ENCODE measurements around the gene FAM174A. TPM values are rescaled to one million over a fixed set of nuclear protein-coding genes. Genes with fewer than 3 reads are reported as not detected.

FAM174A gene
- total RNA-seq, 3 donors from 2014 or later = 22.3 to 39.5 (median 32.3) TPM

DNA sequence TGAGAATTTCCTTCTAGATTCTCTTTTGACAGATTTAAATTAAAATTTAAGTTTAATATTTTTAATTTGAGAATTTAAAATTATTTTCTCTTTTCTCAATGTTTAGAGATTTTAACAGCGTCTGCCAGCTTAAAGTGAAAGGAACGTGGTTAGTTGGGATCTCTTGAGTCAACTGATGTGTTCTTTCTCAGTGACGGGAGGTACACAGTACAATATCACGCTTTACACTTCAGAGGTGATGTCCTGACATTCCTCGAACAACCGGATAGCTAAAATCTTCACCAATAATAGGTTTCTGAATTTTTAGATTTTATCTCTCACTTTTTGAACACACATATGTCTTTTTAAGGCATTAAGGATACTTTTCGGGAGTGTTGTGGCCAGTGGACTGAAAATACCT, 81.1 kb downstream of the FAM174A start:
- intact Hi-C loops (cut with DNase I; ENCODE audit: low total_unique reads) = no loop called here
- Histone ChIP-seq H3K27ac (no peak overlapping the region), H3K4me3 (no peak overlapping the region), H3K36me3 (no peaks in the 10 kb centered on the region), H3K9me3 (no peaks in the 10 kb centered on the region), H3K27me3 (no peaks in the 10 kb centered on the region), H3K4me1 (no peaks in the 10 kb centered on the region)
- TF ChIP-seq, protein P1, sequence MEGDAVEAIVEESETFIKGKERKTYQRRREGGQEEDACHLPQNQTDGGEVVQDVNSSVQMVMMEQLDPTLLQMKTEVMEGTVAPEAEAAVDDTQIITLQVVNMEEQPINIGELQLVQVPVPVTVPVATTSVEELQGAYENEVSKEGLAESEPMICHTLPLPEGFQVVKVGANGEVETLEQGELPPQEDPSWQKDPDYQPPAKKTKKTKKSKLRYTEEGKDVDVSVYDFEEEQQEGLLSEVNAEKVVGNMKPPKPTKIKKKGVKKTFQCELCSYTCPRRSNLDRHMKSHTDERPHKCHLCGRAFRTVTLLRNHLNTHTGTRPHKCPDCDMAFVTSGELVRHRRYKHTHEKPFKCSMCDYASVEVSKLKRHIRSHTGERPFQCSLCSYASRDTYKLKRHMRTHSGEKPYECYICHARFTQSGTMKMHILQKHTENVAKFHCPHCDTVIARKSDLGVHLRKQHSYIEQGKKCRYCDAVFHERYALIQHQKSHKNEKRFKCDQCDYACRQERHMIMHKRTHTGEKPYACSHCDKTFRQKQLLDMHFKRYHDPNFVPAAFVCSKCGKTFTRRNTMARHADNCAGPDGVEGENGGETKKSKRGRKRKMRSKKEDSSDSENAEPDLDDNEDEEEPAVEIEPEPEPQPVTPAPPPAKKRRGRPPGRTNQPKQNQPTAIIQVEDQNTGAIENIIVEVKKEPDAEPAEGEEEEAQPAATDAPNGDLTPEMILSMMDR (IDR thresholded peaks at IDR 0.05) = no peak
- TF ChIP-seq POLR2A (IDR thresholded peaks at IDR 0.05) (no peak), POLR2AphosphoS5 (IDR thresholded peaks at IDR 0.05) (no peak)
- no peak for DNase-seq (ENCODE audit: low spot score in 2 of 2)

DNA sequence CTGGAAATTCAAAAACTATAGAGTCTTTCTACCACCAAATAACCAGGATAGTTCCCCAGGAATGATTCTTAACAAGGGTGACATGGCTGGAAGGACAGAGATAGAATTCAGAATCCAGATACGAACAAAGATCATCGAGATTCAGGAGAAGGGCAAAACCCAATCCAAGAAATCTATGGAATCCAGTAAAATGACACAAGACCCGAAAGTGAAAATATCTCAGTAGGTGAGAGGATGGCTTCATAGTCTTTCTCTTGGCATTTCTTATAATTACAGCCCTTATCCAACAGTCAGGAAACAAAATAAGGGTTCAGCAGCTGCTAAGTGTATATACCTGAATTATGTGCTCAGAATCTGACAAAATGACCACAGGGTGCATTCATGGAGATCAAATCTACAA, 81.8 kb downstream of the FAM174A start:
- H3K4me1 ChIP-seq = no peaks in the 10 kb centered on the region
- no peaks in the 10 kb centered on the region for H3K27me3 ChIP-seq
- H3K36me3 ChIP-seq = no peaks in the 10 kb centered on the region
- H3K4me3 ChIP-seq = no peak overlapping the region
- DNase-seq (ENCODE audit: low spot score in 2 of 2) = no peak
- no peaks in the 10 kb centered on the region for H3K9me3 ChIP-seq
- no peak for TF ChIP-seq POLR2AphosphoS5 (IDR thresholded peaks at IDR 0.05)
- no peak overlapping the region for H3K27ac ChIP-seq
- intact Hi-C loops (cut with DNase I; ENCODE audit: low total_unique reads) = no loop called here

DNA sequence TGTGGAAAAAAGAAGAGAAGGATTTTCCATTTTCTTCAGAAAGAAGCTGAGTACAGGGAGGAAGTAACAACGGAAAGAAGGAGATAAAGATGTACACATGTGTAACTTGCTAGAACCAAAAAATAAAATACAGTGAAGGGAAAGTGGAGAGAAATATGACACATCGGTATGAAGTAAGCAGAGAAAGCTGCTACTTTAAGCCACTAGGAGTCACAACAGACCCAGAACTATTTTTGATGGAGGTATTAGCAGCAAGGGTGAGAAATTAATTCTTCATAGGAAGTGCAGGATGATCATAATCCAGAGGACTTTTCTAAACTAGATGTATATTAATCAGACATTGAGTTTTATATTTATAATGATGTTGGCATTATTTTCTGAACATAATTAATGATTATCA, 88.5 kb downstream of the FAM174A start:
- Histone ChIP-seq H3K4me1 (no peaks in the 10 kb centered on the region), H3K36me3 (no peaks in the 10 kb centered on the region), H3K4me3 (no peak overlapping the region), H3K27me3 (no peaks in the 10 kb centered on the region), H3K9me3 (no peaks in the 10 kb centered on the region), H3K27ac (no peak overlapping the region)
- TF ChIP-seq POLR2AphosphoS5 (IDR thresholded peaks at IDR 0.05) (no peak), POLR2A (IDR thresholded peaks at IDR 0.05) (no peak)
- TF ChIP-seq, protein P1 (IDR thresholded peaks at IDR 0.05) = peak in 2 of 3 donors; percentile 22 to 49
- intact Hi-C loops (cut with DNase I; ENCODE audit: low total_unique reads) = no loop called here
- DNase-seq (ENCODE audit: low spot score in 2 of 2) = no peak

DNA sequence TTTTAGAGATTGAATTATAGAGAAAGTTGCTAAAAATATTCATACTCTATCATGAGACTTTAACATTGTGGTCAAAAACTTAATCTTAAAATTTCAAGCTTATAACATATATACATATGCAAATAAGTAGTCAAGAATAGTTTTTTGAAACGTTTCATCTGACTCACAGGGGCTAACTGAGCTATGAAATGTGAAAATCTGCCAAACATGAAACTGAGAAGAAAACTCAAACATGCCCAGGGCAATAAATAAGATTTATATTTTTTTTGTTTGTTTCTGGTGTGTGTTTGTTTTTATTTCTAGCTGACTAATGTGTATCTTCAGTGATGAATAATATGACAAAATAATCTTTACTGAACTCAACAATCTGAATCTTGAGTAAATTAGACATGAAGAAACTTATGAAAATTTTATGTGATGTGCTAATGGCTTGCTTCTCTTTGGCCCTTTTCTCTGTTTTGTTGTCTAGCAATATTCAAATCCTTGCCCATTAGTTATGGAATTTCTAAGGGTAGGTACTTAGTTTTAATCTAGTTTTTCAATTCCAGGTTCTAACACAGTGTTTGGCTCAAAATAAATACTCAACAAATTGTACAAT, 99.9 kb downstream of the FAM174A start:
- Histone ChIP-seq H3K36me3 (no peaks in the 10 kb centered on the region), H3K27ac (no peak overlapping the region), H3K4me1 (no peaks in the 10 kb centered on the region), H3K27me3 (no peaks in the 10 kb centered on the region), H3K4me3 (no peak overlapping the region), H3K9me3 (no peaks in the 10 kb centered on the region)
- no peak for DNase-seq (ENCODE audit: low spot score in 2 of 2)
- no peak for TF ChIP-seq POLR2AphosphoS5 (IDR thresholded peaks at IDR 0.05)
- TF ChIP-seq, protein P1 (IDR thresholded peaks at IDR 0.05) = no peak
- no peak for TF ChIP-seq POLR2A (IDR thresholded peaks at IDR 0.05)
- intact Hi-C loops (cut with DNase I; ENCODE audit: low total_unique reads) = no loop called here
